SK-N-SH (cell line): Measurements from ENCODE around the gene LGALS8.
"Not testable (repeated sequence)": the region's sequence is repeated elsewhere in the genome, so short reads cannot be mapped to it uniquely, and the experiment has no call there.

Experiments
- CTCF ChIP-seq: fragments of 200-600 bp; sonication (generic); IDR thresholded peaks from 2 replicates; pipeline ENCODE4 v1.6.1; 2017; ENCODE audit warnings: antibody characterized with exemption, mild to moderate bottlenecking, moderate library complexity
- ELF1 ChIP-seq: IDR thresholded peaks from 2 replicates; pipeline ENCODE4 v1.4.0; 2012
- EP300 ChIP-seq, 2 experiments: IDR thresholded peaks; 2 replicates each; pipeline versions ENCODE4 v1.4.0 to v1.6.1; 2012; ENCODE audit warnings: borderline replicate concordance in 1 of 2, low read depth in 1 of 2, low read length in 1 of 2
- EZH2phosphoT487 ChIP-seq: fragments of 200-600 bp; sonication (generic); IDR thresholded peaks from 2 replicates; pipeline ENCODE4 v1.6.1; 2017; ENCODE audit warnings: low read depth, mixed run types, mild to moderate bottlenecking, antibody characterized with exemption, moderate library complexity, borderline replicate concordance
- FOXM1 ChIP-seq: IDR thresholded peaks from 2 replicates; pipeline ENCODE4 v1.4.0; 2012; ENCODE audit warnings: low read depth, mild to moderate bottlenecking
- RCOR1 ChIP-seq: fragments of 150-350 bp; IDR thresholded peaks from 2 replicates; pipeline ENCODE4 v1.6.1; 2017; ENCODE audit warnings: antibody characterized with exemption, low read length
- USF1 ChIP-seq: IDR thresholded peaks from 2 replicates; pipeline ENCODE4 v1.4.0; 2012; ENCODE audit warnings: low read depth, borderline replicate concordance
- ZBTB33 ChIP-seq: IDR thresholded peaks from 2 replicates; pipeline ENCODE4 v1.4.0; 2012; ENCODE audit warnings: low read depth, borderline replicate concordance

GRCh38 chr1:236504338-236504737 lies 19.4 kb upstream of the LGALS8 start:
- TF ChIP-seq RCOR1; CTCF; USF1; FOXM1; ZBTB33; ELF1; EP300 (IDR thresholded peaks at IDR 0.05; ENCODE audit: borderline replicate concordance in 1 of 2, low read depth in 1 of 2, low read length in 1 of 2); EZH2phosphoT487: not testable (repeated sequence)
